Neutrophil (primary cell): Measurements from ENCODE around the gene TRIM38.

Experiments
- H3K27ac ChIP-seq: fragments of 200-600 bp; sonication (generic); 2 replicates; pipeline ENCODE4 v1.5.1; 2016; ENCODE audit warnings: mild to moderate bottlenecking, moderate library complexity
- H3K27me3 ChIP-seq: fragments of 200-600 bp; sonication (generic); 2 replicates; pipeline ENCODE4 v1.6.0; 2016; ENCODE audit warnings: mild to moderate bottlenecking
- H3K36me3 ChIP-seq: fragments of 200-600 bp; sonication (generic); 2 replicates; pipeline ENCODE4 v1.5.1; 2017
- H3K4me1 ChIP-seq, 2 experiments: fragments of 200-600 bp in 1 of 2; sonication (generic) in 1 of 2; 1 replicate in 1 of 2; 2 replicates in 1 of 2; pipeline versions ENCODE4 v1.5.1 to v1.6.1; 2013 to 2016; ENCODE audit warnings: low read depth in 1 of 2, low read length in 1 of 2, mild to moderate bottlenecking in 1 of 2, moderate library complexity in 1 of 2; ENCODE audit not compliant: control insufficient read depth in 1 of 2, insufficient read depth in 1 of 2
- H3K4me3 ChIP-seq, 2 experiments: fragments of 200-600 bp in 1 of 2; sonication (generic) in 1 of 2; 1 replicate in 1 of 2; 2 replicates in 1 of 2; pipeline ENCODE4 v1.5.1; 2013 to 2016; ENCODE audit warnings: low read depth in 1 of 2, low read length in 1 of 2, mild to moderate bottlenecking in 1 of 2, moderate library complexity in 1 of 2
- H3K9me3 ChIP-seq: fragments of 200-600 bp; sonication (generic); 2 replicates; pipeline ENCODE4 v1.5.1; 2016
- TF ChIP-seq, protein P1 (sequence below): fragments of 200-600 bp; sonication (generic); IDR thresholded peaks from 2 replicates; pipeline ENCODE4 v1.5.1; 2016; ENCODE audit warnings: antibody characterized with exemption

TRIM38 gene

GRCh38 chr6:26020329-26021000 lies 57.9 kb downstream of the TRIM38 start:
- Histone ChIP-seq H3K4me3 (peak overlapping the region; percentile 63 to 72), H3K36me3 (no peaks in the 10 kb centered on the region), H3K9me3 (no peaks in the 10 kb centered on the region), H3K27me3 (peaks cover 18% of the 10 kb centered on the region), H3K27ac (peak overlapping the region; percentile 90), H3K4me1 (peaks cover 27 to 30% of the 10 kb centered on the region in 2 experiments)
- TF ChIP-seq, protein P1, sequence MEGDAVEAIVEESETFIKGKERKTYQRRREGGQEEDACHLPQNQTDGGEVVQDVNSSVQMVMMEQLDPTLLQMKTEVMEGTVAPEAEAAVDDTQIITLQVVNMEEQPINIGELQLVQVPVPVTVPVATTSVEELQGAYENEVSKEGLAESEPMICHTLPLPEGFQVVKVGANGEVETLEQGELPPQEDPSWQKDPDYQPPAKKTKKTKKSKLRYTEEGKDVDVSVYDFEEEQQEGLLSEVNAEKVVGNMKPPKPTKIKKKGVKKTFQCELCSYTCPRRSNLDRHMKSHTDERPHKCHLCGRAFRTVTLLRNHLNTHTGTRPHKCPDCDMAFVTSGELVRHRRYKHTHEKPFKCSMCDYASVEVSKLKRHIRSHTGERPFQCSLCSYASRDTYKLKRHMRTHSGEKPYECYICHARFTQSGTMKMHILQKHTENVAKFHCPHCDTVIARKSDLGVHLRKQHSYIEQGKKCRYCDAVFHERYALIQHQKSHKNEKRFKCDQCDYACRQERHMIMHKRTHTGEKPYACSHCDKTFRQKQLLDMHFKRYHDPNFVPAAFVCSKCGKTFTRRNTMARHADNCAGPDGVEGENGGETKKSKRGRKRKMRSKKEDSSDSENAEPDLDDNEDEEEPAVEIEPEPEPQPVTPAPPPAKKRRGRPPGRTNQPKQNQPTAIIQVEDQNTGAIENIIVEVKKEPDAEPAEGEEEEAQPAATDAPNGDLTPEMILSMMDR: no peak

- H3K9me3 ChIP-seq: no peaks in the 10 kb centered on the region
- peaks cover 31 to 33% of the 10 kb centered on the region in 2 experiments for H3K4me1 ChIP-seq
- H3K27ac ChIP-seq: peak overlapping the region; percentile 90
Observed at GRCh38 chr6:26021001-26021349, 58.4 kb downstream of the TRIM38 start.

GRCh38 chr6:26021350-26022131 lies 58.9 kb downstream of the TRIM38 start:
- H3K4me1 ChIP-seq: peaks cover 36 to 39% of the 10 kb centered on the region in 2 experiments

More at GRCh38 chr6:26021001-26021349, 58.4 kb downstream of the TRIM38 start:
- Histone ChIP-seq H3K4me3 (peak overlapping the region; percentile 63 to 72), H3K36me3 (no peaks in the 10 kb centered on the region), H3K27me3 (peaks cover 18% of the 10 kb centered on the region)
- TF ChIP-seq, protein P1: no peak

DNA sequence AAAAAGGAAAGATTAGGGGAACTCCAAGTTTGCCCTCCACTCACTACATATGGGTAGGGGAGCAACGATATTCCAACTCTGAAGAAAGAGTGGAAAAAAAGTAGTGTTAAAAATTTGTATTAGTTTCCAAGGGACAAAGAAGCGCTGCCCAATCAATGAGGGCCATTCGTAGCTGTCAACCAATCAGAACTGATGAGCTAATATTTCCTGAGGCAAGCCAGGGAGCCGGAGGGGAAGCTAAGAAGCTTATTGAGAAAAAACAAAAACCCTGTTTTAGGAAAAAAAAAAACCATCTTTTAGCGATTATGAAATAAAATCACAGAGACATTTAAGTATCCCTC lies 59.5 kb downstream of the TRIM38 start:
- TF ChIP-seq, protein P1: no peak
- peaks cover 12% of the 10 kb centered on the region for H3K27me3 ChIP-seq
- peak overlapping the region; percentile 63 to 72 for H3K4me3 ChIP-seq
- peak overlapping the region; percentile 90 for H3K27ac ChIP-seq
- H3K4me1 ChIP-seq: peaks cover 42 to 43% of the 10 kb centered on the region in 2 experiments
- no peaks in the 10 kb centered on the region for H3K9me3 ChIP-seq
- no peaks in the 10 kb centered on the region for H3K36me3 ChIP-seq

More at GRCh38 chr6:26021350-26022131, 58.9 kb downstream of the TRIM38 start:
- Histone ChIP-seq H3K27me3 (peaks cover 18% of the 10 kb centered on the region), H3K27ac (peak overlapping the region; percentile 90), H3K36me3 (no peaks in the 10 kb centered on the region), H3K9me3 (no peaks in the 10 kb centered on the region), H3K4me3 (peak overlapping the region; percentile 63 to 72)
- TF ChIP-seq, protein P1: no peak

DNA sequence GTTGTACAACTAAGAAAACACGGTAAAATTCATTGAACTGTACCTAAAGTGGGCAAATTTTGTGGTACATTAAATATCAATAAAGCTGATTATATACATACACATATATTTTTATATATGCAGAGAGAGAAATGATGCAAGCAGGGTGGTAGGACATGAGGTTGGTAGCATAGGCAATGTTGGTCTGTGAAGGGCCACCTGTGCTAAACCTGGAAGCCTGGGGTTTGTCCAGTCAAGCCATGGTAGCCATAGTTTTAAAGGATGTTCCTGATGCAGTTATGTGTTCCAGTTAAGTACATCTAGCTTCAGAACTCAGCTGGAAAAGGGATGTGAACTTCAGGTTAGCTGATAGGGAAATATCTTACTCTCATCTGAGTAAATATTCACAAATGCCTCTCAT lies 60.1 kb downstream of the TRIM38 start:
- Histone ChIP-seq H3K4me1 (peaks cover 42 to 45% of the 10 kb centered on the region in 2 experiments), H3K27ac (peak overlapping the region; percentile 90), H3K36me3 (no peaks in the 10 kb centered on the region), H3K27me3 (peaks cover 6% of the 10 kb centered on the region), H3K4me3 (no peak overlapping the region), H3K9me3 (no peaks in the 10 kb centered on the region)
- TF ChIP-seq, protein P1: no peak
